Measurements from ENCODE around the gene FADS1. TPM values are rescaled to one million over a fixed set of nuclear protein-coding genes. Genes with fewer than 3 reads are reported as not detected.

FADS1 gene
- total RNA-seq, 1 experiment from 2014 or later: 105 TPM

- ChIA-PET POLR2A (no interaction called here), CTCF (interaction anchor here (0.9 to 6.3 kb wide), 9 partner anchors 9 to 32 kb away, joined by 3 to 42 read pairs (median 6); partner anchors contain the start of gene MYRF)
- Mint-ChIP-seq H3K27ac (no peak overlapping the region), H3K9me3 (no peaks in the 10 kb centered on the region), H3K4me3 (no peak overlapping the region), H3K36me3 (no peaks in the 10 kb centered on the region), H3K27me3 (ENCODE audit: low read depth) (peaks cover 3% of the 10 kb centered on the region; the same call in 1 of the 2 replicates), H3K4me1 (peaks cover 10% of the 10 kb centered on the region)
- DNase-seq (ENCODE audit: low spot score) (no peak), ATAC-seq (no peak)
- no peak for TF ChIP-seq E2F1 (CRISPR knock-in tag; IDR thresholded peaks at IDR 0.05)
- TF ChIP-seq, protein P1, sequence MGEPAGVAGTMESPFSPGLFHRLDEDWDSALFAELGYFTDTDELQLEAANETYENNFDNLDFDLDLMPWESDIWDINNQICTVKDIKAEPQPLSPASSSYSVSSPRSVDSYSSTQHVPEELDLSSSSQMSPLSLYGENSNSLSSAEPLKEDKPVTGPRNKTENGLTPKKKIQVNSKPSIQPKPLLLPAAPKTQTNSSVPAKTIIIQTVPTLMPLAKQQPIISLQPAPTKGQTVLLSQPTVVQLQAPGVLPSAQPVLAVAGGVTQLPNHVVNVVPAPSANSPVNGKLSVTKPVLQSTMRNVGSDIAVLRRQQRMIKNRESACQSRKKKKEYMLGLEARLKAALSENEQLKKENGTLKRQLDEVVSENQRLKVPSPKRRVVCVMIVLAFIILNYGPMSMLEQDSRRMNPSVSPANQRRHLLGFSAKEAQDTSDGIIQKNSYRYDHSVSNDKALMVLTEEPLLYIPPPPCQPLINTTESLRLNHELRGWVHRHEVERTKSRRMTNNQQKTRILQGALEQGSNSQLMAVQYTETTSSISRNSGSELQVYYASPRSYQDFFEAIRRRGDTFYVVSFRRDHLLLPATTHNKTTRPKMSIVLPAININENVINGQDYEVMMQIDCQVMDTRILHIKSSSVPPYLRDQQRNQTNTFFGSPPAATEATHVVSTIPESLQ (CRISPR knock-in tag; IDR thresholded peaks at IDR 0.05): no peak
- TF ChIP-seq GRHL2 (CRISPR knock-in tag; IDR thresholded peaks at IDR 0.05; ENCODE audit: insufficient replicate concordance, severe bottlenecking): no peak
- TF ChIP-seq, protein P2, sequence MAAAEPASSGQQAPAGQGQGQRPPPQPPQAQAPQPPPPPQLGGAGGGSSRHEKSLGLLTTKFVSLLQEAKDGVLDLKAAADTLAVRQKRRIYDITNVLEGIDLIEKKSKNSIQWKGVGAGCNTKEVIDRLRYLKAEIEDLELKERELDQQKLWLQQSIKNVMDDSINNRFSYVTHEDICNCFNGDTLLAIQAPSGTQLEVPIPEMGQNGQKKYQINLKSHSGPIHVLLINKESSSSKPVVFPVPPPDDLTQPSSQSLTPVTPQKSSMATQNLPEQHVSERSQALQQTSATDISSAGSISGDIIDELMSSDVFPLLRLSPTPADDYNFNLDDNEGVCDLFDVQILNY (CRISPR knock-in tag; IDR thresholded peaks at IDR 0.05): no peak
- TF ChIP-seq IRF2 (CRISPR knock-in tag; IDR thresholded peaks at IDR 0.05; ENCODE audit: borderline replicate concordance, low read depth): no peak
- TF ChIP-seq ZNF263 (CRISPR knock-in tag; IDR thresholded peaks at IDR 0.05; ENCODE audit: low read depth): no peak
- no peak for TF ChIP-seq CTCF (IDR thresholded peaks at IDR 0.05)
Measured at GRCh38 chr11:61765550-61766253, 51.1 kb downstream of the FADS1 start.

- CTCF ChIA-PET: interaction anchor here (0.6 to 6.3 kb wide), 10 partner anchors 10 to 31 kb away, joined by 3 to 42 read pairs (median 6); partner anchors contain the start of genes FEN1, MYRF and TMEM258
- peak; percentile 65 for ATAC-seq
- H3K27me3 Mint-ChIP-seq (ENCODE audit: low read depth): peaks cover 3% of the 10 kb centered on the region; the same call in 1 of the 2 replicates
- TF ChIP-seq NR3C1 (CRISPR knock-in tag; conservative IDR thresholded peaks at IDR 0.05; ENCODE audit: low read depth) (no peak), NFYB (CRISPR knock-in tag; conservative IDR thresholded peaks at IDR 0.05; ENCODE audit: low read depth) (no peak), CREB1 (CRISPR knock-in tag; IDR thresholded peaks at IDR 0.05) (no peak), CDX4 (CRISPR knock-in tag; IDR thresholded peaks at IDR 0.05; ENCODE audit: borderline replicate concordance) (no peak), CBFB (CRISPR knock-in tag; IDR thresholded peaks at IDR 0.05; ENCODE audit: low read depth) (no peak), ZNF425 (CRISPR knock-in tag; conservative IDR thresholded peaks at IDR 0.05) (no peak), SOX15 (CRISPR knock-in tag; IDR thresholded peaks at IDR 0.05) (no peak)
- H3K4me3 Mint-ChIP-seq: no peak overlapping the region
- POLR2A ChIA-PET: no interaction called here
- DNase-seq (ENCODE audit: low spot score): no peak
- H3K36me3 Mint-ChIP-seq: no peaks in the 10 kb centered on the region
- H3K9me3 Mint-ChIP-seq: no peaks in the 10 kb centered on the region
- peaks cover 10% of the 10 kb centered on the region for H3K4me1 Mint-ChIP-seq
- H3K27ac Mint-ChIP-seq: no peak overlapping the region
Measured at GRCh38 chr11:61764606-61765260, 52.1 kb downstream of the FADS1 start.
